Measurements from ENCODE around the gene FUBP3.

FUBP3 gene

DNA sequence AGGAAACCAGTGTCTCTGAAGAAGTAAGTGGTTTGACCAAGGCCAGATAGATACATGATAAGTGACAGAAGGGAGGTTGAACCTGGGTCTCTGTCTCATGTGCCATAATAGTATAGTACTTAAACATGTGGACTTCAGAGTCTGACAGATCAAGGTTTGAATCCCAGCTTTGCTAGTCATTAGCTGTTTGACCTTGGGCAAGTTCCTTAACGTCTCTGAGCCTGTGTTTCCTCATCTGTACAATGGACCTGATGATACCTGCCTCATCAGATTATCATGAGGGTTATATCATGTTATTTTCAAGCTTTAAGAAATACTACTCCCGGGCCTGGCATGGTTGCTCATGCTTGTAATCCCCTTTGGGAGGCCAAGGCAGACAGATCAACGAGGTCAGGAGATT, 24.9 kb downstream of the FUBP3 start:
- no peak for DNase-seq (ENCODE audit: low read depth)
- no peak overlapping the region for H3K4me3 ChIP-seq (ENCODE audit: low read length)
- TF ChIP-seq, protein P1, sequence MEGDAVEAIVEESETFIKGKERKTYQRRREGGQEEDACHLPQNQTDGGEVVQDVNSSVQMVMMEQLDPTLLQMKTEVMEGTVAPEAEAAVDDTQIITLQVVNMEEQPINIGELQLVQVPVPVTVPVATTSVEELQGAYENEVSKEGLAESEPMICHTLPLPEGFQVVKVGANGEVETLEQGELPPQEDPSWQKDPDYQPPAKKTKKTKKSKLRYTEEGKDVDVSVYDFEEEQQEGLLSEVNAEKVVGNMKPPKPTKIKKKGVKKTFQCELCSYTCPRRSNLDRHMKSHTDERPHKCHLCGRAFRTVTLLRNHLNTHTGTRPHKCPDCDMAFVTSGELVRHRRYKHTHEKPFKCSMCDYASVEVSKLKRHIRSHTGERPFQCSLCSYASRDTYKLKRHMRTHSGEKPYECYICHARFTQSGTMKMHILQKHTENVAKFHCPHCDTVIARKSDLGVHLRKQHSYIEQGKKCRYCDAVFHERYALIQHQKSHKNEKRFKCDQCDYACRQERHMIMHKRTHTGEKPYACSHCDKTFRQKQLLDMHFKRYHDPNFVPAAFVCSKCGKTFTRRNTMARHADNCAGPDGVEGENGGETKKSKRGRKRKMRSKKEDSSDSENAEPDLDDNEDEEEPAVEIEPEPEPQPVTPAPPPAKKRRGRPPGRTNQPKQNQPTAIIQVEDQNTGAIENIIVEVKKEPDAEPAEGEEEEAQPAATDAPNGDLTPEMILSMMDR (IDR thresholded peaks at IDR 0.05; ENCODE audit: insufficient read depth, low read depth, low read length, missing control alignments), result no peak

GRCh38 chr9:130606887-130607600, 27.7 kb downstream of the FUBP3 start:
- no peak overlapping the region for H3K4me3 ChIP-seq (ENCODE audit: low read length)
- DNase-seq (ENCODE audit: low read depth), result peak; percentile 6
- TF ChIP-seq, protein P1 (IDR thresholded peaks at IDR 0.05; ENCODE audit: insufficient read depth, low read depth, low read length, missing control alignments), result no peak

DNA sequence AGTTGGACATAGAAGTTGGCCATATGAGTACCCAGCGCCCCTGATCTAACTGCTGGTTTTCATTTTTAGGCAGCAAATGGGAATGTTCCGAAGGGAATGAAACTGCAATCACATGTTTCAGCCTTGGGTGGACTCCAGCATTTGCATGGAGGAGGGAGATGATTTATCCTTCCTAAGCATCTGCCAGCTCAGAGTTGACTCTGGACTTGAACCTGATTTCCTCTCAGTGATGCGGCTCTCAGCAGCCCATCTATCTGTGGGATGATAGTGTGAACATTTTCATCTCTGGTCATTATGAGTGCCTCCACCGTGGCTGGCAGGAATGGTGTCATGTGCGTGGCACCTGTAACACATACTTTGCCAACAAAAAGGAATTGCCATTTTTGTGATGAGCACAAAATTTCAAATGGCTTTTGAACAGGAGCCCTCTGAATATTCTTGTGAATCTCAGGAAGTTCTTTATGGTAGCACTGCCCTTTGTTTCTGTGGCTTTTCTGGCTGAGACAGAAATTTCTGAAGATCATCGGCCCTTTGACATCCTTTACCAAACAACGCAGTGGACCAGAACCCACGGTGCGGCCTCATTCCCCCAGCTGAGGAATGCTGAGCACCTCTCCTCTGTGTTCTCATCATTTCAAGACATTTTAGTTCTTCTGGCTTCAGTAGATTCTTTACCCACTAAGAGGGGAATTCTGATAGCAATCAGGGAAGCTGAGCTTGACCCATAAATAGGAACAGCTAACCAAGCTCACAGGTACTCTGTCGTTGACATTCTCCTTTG, 28.5 kb downstream of the FUBP3 start:
- no peak overlapping the region for H3K4me3 ChIP-seq (ENCODE audit: low read length)
- TF ChIP-seq, protein P1 (IDR thresholded peaks at IDR 0.05; ENCODE audit: insufficient read depth, low read depth, low read length, missing control alignments), result no peak
- no peak for DNase-seq (ENCODE audit: low read depth)

DNA sequence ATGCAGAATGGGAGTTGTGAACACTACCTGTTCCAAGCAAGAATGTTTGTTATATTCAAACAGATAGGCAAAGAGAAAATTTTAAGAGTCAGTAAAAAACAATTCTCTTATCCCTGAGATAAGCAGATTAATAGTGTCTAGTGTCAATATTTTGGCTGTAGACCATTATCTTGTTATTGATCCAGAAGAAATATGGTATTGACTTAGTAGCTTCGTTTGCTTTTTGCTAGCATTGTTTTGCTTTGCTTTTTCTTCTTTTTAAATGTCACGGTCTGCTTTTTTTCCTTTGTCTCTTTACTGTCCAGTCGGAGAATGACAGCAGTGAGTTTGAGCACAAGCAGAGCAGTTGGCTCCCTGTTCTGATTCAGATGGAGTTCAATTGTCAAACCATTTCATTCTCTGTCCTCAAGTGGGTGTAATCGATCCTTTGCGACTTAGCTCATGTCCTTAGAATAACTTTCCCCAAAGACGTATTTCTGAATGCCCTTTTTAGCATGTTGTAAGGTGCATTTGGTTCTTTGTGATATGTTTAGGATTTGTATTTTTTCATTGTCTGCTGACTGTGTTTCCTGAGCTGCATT, 29.3 kb downstream of the FUBP3 start:
- H3K4me3 ChIP-seq (ENCODE audit: low read length), result no peak overlapping the region
- TF ChIP-seq, protein P1 (IDR thresholded peaks at IDR 0.05; ENCODE audit: insufficient read depth, low read depth, low read length, missing control alignments), result no peak
- no peak for DNase-seq (ENCODE audit: low read depth)

GRCh38 chr9:130609163-130609562, 29.8 kb downstream of the FUBP3 start:
- TF ChIP-seq, protein P1 (IDR thresholded peaks at IDR 0.05; ENCODE audit: insufficient read depth, low read depth, low read length, missing control alignments), result no peak
- no peak for DNase-seq (ENCODE audit: low read depth)
- H3K4me3 ChIP-seq (ENCODE audit: low read length), result no peak overlapping the region

- no peak for DNase-seq (ENCODE audit: low read depth)
- TF ChIP-seq, protein P1 (IDR thresholded peaks at IDR 0.05; ENCODE audit: insufficient read depth, low read depth, low read length, missing control alignments), result no peak
- H3K4me3 ChIP-seq (ENCODE audit: low read length), result no peak overlapping the region
These were observed 31.7 kb downstream of the FUBP3 start for GRCh38 chr9:130610862-130611707.

Measured in epithelial cell of esophagus (primary cell).